Cardiac fibroblast (primary cell): ENCODE results near the gene CRYBA1.

Experiments
- DNase-seq, 2 donors: peaks; one replicate each; pipeline versions ENCODE4 v3.0.0 to v3.0.0-alpha.2; 2010; ENCODE audit warnings: low read depth in 2 of 2
- H3K4me3 ChIP-seq, 2 donors: replicated peaks in 1 of 2; 1 replicate in 1 of 2; 2 replicates in 1 of 2; pipeline ENCODE4 v1.5.1; 2011; ENCODE audit warnings: low read depth in 2 of 2, low read length in 2 of 2, mild to moderate bottlenecking in 2 of 2, moderate library complexity in 1 of 2
- TF ChIP-seq, protein P1 (sequence below): IDR thresholded peaks from one replicate; pipeline ENCODE4 v1.5.1; 2011; ENCODE audit warnings: low read depth, mild to moderate bottlenecking, low read length, inconsistent platforms

Gene CRYBA1

GRCh38 chr17:29245401-29245800 is 1.3 kb upstream of the CRYBA1 start:
- no peak overlapping the region for H3K4me3 ChIP-seq
- TF ChIP-seq, protein P1, sequence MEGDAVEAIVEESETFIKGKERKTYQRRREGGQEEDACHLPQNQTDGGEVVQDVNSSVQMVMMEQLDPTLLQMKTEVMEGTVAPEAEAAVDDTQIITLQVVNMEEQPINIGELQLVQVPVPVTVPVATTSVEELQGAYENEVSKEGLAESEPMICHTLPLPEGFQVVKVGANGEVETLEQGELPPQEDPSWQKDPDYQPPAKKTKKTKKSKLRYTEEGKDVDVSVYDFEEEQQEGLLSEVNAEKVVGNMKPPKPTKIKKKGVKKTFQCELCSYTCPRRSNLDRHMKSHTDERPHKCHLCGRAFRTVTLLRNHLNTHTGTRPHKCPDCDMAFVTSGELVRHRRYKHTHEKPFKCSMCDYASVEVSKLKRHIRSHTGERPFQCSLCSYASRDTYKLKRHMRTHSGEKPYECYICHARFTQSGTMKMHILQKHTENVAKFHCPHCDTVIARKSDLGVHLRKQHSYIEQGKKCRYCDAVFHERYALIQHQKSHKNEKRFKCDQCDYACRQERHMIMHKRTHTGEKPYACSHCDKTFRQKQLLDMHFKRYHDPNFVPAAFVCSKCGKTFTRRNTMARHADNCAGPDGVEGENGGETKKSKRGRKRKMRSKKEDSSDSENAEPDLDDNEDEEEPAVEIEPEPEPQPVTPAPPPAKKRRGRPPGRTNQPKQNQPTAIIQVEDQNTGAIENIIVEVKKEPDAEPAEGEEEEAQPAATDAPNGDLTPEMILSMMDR: no peak
- no peak for DNase-seq

DNA sequence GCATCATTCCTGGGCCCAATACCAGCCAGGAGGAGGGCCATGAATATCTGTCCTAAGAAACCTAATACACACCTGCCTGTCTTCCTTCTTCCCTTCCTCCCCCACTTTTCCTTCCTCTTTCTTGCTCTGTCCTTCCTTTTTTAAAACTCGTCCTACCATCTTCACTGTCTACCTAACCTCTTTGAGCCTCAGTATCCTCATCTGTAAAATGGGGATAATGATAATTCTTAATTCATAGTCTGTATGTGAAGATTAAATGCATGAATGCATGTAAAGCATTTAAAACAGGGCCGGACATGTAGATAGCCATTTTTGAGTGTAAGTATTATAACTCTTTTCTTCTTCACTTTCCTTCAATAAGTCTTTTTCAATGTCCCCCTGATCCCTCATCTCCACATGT is 560 bp downstream of the CRYBA1 start:
- no peak overlapping the region for H3K4me3 ChIP-seq
- DNase-seq: no peak
- TF ChIP-seq, protein P1: no peak

- no peak for DNase-seq
- TF ChIP-seq, protein P1: no peak
- H3K4me3 ChIP-seq: no peak overlapping the region
Measured at GRCh38 chr17:29248845-29249244, 2.2 kb downstream of the CRYBA1 start.

DNA sequence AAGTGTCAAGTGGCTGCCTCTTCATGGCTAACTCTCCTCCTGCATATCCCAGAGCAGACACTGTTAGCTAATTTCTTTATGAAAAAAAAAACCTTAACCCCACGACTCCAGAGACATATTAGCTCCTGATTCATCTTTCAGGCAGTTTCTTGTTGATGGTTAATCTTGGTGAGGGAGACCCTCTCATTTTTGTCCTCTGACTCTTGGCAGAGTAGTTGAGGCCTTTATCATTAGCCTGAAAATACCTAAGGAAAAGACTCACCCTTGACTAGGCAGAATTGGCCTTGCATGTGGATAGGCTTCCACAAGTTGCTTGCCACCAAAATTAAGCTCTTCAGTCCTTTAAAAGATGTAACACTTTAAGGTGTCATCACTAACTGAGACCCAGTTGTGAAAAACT is 4.0 kb downstream of the CRYBA1 start:
- TF ChIP-seq, protein P1: no peak
- peak; percentile 28 to 71 for DNase-seq
- no peak overlapping the region for H3K4me3 ChIP-seq

DNA sequence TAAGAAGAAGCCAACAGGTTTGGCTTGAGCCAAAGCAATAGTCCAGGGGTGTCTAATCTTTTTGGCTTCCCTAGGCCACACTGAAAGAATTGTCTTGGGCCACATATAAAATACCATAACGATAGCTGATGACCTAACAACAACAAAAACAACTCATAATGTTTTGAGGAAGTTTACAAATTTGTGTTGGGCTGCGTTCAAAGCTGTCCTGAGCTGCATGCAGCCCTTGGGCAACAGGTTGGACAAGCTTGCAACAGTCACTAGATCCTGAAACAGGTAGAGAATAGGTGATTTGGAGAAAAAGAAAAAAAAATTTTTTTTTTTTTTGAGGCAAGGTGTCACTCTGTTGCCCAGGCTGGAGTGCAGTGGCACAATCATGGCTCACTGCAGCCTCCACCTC is 4.5 kb downstream of the CRYBA1 start:
- TF ChIP-seq, protein P1: no peak
- DNase-seq: no peak
- no peak overlapping the region for H3K4me3 ChIP-seq

- H3K4me3 ChIP-seq: no peak overlapping the region
- DNase-seq: peak; percentile 58 to 67
- TF ChIP-seq, protein P1: peak; percentile 49
Measured at GRCh38 chr17:29252101-29252791, 5.6 kb downstream of the CRYBA1 start.

GRCh38 chr17:29253037-29253436 is 6.4 kb downstream of the CRYBA1 start:
- TF ChIP-seq, protein P1: no peak
- DNase-seq: no peak
- H3K4me3 ChIP-seq: no peak overlapping the region
